ENCODE results near the gene PPP2R2C.

The PPP2R2C gene

DNA sequence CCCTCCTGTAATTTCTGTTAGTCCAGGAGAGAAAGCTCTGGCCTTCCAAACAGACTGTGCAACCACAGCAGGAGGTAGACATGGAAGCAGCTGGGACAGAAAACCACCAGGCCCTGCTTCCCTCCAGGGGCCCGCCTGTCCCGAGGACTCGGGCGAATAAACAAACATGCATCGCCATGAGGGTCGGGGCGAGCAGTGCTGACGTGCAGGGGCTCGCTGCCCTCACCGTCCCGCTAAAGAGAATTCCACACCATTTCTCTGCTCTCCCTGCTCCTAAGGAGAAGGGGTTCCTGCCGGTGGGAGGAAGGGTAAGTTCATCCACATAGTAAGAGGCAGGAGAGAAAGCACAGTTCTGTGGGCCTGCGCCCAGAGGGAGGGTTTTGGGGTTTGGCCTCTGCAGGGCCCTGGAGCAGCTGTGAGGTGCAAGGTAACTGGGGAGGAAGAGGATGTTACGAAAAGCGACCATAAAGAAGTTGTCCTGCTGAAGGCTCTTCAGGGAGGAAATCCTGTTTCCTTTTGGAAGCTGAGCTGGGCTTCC is 147.9 kb downstream of the PPP2R2C start:
- DNase-seq, result no peak

DNA sequence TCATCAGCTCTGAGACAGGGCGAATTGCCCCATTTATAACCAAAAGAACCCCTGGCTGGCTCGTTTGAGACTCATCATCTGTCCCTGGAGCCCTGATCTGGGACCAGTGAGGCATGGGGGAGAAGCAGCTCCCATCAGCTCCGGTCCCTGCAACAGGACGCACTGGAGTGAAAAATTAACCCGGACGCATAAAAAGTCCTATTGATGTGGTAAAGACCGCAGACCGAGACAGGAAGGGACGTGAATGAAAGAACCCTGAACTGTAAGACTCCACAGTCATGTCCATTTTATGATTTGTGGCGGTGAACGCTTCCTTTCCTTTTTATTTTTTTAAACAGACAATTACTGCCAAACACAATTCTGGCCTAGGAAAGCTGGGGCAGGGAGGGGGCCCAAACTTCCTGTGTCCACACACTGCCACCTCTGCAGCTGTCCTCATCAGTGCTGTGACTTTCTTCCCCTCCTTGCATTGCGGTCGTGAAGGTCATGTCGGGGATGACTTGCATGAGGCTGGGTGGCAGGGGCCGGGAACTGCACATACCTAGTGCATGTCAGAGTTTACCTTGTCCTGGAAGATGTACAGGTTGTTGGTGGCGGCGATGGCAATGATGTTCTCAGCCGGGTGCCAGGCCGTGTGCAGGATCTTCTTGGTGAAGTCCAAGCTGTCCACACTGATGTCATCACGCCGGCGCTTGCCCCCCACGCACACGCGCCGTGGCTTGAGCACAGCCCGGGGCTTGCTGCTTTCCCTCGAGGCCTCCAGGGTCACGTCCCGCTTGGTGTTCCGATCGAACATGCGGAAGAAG is 149.4 kb downstream of the PPP2R2C start:
- DNase-seq, result no peak

DNA sequence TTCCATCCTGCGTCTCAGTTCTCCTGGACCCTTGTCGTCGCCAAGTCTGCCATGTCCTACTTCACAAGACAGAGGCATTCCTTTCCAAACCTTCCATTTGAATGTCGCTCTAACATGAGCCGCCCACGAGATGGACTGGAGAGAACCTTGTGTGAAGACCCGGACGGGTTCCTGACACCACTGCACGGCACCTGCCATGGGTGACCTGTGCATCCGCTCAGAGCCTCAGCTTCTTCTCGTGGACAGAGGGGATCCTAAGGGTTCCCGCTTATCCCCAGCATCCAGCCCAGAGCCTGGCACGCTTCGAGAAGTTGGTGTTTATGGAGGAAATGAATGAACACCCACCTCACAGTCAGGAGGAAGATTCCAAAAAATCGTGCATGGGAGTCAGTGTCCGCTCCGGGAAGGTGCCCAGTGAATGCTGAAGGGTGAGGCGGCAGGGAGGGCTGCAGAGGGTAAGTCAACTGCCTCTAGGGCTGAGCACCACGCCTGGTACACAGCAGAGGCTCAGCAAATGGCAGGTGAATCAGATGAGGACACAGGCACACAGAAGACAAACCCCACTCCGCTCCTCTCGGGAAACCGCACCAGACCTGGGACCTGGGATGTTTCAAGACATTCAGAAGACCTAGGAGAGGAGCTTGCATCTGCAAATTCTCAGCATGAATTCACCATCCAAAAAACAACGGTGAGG is 150.2 kb downstream of the PPP2R2C start:
- DNase-seq, result no peak

GRCh38 chr4:6321361-6321760 is 151.1 kb downstream of the PPP2R2C start:
- no peak for DNase-seq

- no peak for DNase-seq
Observed at GRCh38 chr4:6320663-6321062, 151.8 kb downstream of the PPP2R2C start.

- DNase-seq, result no peak
Observed at GRCh38 chr4:6319530-6320150, 152.8 kb downstream of the PPP2R2C start.

DNA sequence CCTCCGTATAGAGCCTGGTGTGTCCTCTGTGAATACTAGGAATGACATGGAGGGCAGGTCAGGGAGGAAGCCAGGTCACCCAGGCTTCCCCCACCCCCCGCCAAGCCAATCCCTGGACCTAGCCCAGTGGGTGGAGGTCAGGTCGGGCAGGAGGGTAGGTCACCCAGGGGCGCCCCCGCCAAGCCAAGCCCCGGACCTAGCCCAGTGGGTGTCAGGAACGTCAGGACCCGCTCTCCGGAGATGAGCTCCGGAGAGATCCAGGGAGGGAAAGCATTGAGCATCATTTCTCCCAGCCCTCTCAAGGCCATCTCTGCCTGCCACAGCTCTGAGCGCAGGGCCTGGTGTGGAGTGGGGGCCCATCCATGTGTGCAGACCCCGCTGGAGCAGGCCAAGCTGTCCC is 154.2 kb downstream of the PPP2R2C start:
- no peak for DNase-seq

GRCh38 chr4:6316461-6317003 is 155.9 kb downstream of the PPP2R2C start:
- DNase-seq, result no peak

DNA sequence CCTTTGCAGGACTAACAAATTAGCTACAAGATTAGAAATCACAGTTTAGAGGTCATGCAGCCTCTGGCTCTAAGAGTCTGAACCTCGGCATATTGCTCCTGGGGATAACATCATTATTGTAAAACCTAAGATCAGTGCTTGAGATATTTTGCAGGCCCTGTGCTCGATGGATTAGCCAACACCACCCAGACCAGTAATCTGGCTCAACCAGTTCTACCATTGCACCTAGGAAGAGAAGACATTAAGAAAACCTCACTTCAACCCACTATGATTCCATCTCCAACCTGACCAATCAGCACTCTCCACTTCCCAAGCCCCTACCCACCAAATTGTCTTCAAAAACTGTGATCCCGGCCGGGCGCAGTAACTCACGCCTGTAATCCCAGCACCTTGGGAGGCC is 159.2 kb downstream of the PPP2R2C start:
- DNase-seq, result no peak

GRCh38 chr4:6309777-6310176 is 162.6 kb downstream of the PPP2R2C start:
- no peak for DNase-seq

DNA sequence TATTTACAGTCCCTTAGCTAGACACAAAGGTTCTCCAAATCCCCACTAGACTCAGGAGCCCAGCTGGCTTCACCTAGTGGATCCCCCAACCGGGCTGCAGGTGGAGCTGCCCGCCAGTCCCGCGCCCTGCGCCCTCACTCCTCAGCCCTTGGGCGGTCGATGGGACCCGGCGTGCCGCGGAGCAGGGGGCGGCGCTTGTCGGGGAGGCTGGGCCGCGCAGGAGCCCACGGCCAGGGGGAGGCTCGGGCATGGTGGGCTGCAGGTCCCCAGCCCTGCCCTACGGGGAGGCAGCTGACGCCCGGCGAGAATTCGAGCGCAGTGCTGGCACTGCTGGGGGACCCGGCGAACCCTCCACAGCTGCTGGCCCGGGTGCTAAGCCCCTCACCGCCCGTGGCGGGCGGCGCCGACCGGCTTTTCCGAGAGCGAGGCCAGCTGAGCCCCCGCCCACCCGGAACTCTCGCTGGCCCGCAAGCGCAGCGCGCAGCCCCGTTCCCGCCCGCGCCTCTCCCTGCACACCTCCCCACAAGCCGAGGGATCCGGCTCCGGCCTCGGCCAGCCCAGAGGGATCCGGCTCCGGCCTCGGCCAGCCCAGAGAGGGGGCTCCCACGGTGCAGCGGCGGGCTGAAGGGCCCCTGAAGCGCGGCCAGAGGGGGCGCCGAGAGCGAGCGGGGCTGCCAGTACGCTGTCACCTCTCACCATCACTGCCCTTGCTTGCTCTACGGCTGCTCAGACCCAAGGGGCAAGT is 163.3 kb downstream of the PPP2R2C start:
- no peak for DNase-seq

- DNase-seq, result no peak
Observed at GRCh38 chr4:6307891-6308290, 164.5 kb downstream of the PPP2R2C start.

GRCh38 chr4:6307230-6307629 is 165.2 kb downstream of the PPP2R2C start:
- DNase-seq, result no peak

DNA sequence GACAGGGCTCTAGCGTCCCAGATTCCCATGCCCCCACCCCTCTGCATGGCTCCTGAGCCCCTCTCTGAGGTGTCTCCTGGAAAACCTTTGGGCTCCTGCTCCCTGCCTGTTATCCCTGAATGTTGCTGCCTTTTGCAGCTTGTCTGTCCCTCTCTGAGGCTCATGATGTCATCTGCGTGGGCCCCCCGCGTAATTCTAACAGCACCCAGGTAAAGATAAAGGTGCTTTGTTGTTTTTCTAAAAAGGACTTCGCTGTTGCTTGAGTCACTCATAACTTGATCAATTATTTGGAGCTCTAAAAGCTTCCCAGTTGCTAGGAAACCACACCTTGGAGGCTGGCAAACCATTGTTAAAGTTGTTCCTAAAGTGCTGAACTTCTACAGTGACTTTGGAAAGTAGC is 166.1 kb downstream of the PPP2R2C start:
- DNase-seq, result no peak

DNA sequence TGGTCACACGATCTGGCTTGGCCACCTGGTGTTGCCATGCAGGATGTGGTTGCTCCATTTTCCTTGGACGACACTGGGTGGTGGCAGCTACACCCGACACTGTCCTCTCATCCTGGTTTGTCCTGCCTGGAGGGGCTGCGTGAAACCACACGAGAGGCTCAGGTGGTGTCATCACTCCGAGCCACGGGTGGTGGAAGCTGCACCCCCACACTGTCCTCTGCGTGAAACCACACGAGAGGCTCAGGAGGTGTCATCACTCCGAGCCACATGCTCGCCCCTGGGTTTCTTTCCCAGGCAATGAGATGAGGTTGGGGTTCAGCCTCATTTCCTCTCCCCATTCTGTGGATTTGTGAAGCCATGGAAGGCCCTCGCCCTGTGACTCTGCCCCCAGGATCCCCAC is 168.5 kb downstream of the PPP2R2C start:
- no peak for DNase-seq

DNA sequence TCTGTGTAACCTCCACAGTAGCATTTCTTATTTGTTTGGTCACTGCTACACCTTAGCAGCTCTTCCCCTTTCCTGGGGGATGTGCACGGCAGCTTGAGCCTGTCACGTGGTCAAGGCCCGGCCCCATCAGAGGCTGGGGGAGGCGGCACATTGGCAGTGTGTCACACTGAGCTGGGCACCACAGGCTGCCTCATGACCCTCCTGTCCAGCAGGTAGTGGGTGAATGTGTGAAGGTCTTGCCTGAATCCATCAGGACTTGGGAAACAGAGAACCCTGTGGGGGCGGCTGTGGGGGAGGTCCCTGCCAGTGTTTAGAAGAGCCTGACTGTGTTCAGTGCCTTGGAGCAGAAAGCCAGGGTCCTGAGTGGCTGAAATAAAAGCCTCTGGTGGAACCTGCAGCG is 169.5 kb downstream of the PPP2R2C start:
- no peak for DNase-seq

DNA sequence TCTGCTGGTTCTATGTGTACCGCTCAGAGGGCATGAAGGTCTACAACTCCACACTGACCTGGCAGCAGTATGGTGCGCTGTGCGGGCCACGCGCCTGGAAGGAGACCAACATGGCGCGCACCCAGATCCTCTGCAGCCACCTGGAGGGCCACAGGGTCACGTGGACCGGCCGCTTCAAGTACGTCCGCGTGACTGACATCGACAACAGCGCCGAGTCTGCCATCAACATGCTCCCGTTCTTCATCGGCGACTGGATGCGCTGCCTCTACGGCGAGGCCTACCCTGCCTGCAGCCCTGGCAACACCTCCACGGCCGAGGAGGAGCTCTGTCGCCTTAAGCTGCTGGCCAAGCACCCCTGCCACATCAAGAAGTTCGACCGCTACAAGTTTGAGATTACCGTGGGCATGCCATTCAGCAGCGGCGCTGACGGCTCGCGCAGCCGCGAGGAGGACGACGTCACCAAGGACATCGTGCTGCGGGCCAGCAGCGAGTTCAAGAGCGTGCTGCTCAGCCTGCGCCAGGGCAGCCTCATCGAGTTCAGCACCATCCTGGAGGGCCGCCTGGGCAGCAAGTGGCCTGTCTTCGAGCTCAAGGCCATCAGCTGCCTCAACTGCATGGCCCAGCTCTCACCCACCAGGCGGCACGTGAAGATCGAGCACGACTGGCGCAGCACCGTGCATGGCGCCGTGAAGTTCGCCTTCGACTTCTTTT is 170.5 kb downstream of the PPP2R2C start:
- no peak for DNase-seq

DNA sequence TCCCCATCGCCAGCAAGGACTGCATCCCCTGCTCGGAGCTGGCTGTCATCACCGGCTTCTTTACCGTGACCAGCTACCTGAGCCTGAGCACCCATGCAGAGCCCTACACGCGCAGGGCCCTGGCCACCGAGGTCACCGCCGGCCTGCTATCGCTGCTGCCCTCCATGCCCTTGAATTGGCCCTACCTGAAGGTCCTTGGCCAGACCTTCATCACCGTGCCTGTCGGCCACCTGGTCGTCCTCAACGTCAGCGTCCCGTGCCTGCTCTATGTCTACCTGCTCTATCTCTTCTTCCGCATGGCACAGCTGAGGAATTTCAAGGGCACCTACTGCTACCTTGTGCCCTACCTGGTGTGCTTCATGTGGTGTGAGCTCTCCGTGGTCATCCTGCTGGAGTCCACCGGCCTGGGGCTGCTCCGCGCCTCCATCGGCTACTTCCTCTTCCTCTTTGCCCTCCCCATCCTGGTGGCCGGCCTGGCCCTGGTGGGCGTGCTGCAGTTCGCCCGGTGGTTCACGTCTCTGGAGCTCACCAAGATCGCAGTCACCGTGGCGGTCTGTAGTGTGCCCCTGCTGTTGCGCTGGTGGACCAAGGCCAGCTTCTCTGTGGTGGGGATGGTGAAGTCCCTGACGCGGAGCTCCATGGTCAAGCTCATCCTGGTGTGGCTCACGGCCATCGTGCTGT is 171.2 kb downstream of the PPP2R2C start:
- no peak for DNase-seq

- DNase-seq, result no peak
Observed at GRCh38 chr4:6300359-6300758, 172.1 kb downstream of the PPP2R2C start.

DNA sequence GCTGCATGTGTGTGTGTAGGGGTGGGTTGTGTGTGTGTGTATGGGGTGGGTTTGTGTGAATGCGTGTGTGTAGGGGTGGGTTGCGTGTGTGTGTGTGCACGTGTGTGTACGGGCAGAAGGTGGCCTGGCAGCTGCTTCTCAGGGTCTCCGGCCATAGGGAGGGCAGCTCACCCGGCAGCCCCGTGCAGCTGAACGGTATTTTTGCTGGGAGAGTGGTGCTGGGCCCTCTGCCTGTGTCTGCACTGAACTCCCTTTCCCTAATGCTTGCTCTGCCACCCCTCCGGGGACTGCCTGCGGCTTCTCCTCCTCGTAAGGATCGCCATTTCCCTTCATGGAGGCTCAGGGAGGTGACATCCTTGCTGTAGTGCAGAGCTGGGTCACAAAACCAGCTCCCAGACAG is 172.5 kb downstream of the PPP2R2C start:
- no peak for DNase-seq

DNA sequence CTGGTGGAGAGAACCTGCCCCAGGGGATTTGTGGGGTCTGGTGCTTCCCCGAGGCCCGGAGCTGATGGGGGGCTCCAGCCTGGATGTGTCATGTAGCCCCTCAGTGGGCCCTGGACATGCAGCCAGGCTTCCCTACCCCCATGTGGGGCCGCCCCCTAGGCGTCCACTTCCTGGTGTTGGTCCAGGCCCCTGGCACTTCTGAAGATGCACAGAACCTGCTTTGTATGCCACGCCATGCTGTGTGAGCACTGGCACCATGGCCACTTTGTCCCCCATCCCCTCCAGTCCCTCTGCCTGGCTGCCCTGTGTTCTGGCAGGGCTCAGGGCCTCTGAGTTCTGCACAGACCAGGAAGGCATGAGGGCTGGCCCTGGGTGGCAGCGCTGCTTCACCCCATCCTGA is 173.6 kb downstream of the PPP2R2C start:
- no peak for DNase-seq

GRCh38 chr4:6298035-6298434 is 174.4 kb downstream of the PPP2R2C start:
- DNase-seq, result no peak

Data from activated CD4-positive, alpha-beta T cell treated with anti-CD3 and anti-CD28 coated beads for 1 hour (primary cell).